ENCODE data around the gene MX1.
A peak's percentile ranks its signal among the peaks of the same experiment; 100 is the strongest.
"Not testable (repeated sequence)": the region's sequence is repeated elsewhere in the genome, so short reads cannot be mapped to it uniquely, and the experiment has no call there.

The MX1 gene

GRCh38 chr21:41407541-41408460 lies 18.2 kb upstream of the MX1 start:
- DNase-seq (ENCODE audit: low spot score) (no peak), FAIRE-seq (no peak)

GRCh38 chr21:41410361-41410760 lies 15.7 kb upstream of the MX1 start:
- DNase-seq (ENCODE audit: low spot score): no peak
- FAIRE-seq: no peak

GRCh38 chr21:41410767-41411448 lies 15.1 kb upstream of the MX1 start:
- DNase-seq (ENCODE audit: low spot score) (no peak), FAIRE-seq (no peak)

- no peak for FAIRE-seq
- no peak for DNase-seq (ENCODE audit: low spot score)
Measured at GRCh38 chr21:41411449-41412089, 14.5 kb upstream of the MX1 start.

- FAIRE-seq; DNase-seq (ENCODE audit: low spot score): not testable (repeated sequence)
Measured at GRCh38 chr21:41417505-41417904, 8.5 kb upstream of the MX1 start.

- no peak for DNase-seq (ENCODE audit: low spot score)
- no peak for FAIRE-seq
Measured at GRCh38 chr21:41418393-41418792, 7.6 kb upstream of the MX1 start.

GRCh38 chr21:41418956-41419680 lies 6.9 kb upstream of the MX1 start:
- no peak for DNase-seq (ENCODE audit: low spot score)
- no peak for FAIRE-seq

- DNase-seq (ENCODE audit: low spot score) (peak; percentile 71), FAIRE-seq (peak; percentile 71)
Measured at GRCh38 chr21:41419921-41420862, 5.8 kb upstream of the MX1 start.

GRCh38 chr21:41420998-41421397 lies 5.0 kb upstream of the MX1 start:
- not testable (repeated sequence) for FAIRE-seq; DNase-seq (ENCODE audit: low spot score)

- FAIRE-seq (no peak), DNase-seq (ENCODE audit: low spot score) (no peak)
Measured at GRCh38 chr21:41422546-41423304, 3.3 kb upstream of the MX1 start.

- not testable (repeated sequence) for FAIRE-seq; DNase-seq (ENCODE audit: low spot score)
Measured at GRCh38 chr21:41423305-41423636, 2.8 kb upstream of the MX1 start.

- FAIRE-seq: no peak
- DNase-seq (ENCODE audit: low spot score): no peak
Measured at GRCh38 chr21:41425588-41425953, 468 bp upstream of the MX1 start.

- no peak for FAIRE-seq
- DNase-seq (ENCODE audit: low spot score): no peak
Measured at GRCh38 chr21:41426676-41427404, 801 bp downstream of the MX1 start.

- FAIRE-seq (no peak), DNase-seq (ENCODE audit: low spot score) (no peak)
Measured at GRCh38 chr21:41427556-41427955, 1.5 kb downstream of the MX1 start.

GRCh38 chr21:41428311-41428710 lies 2.3 kb downstream of the MX1 start:
- DNase-seq (ENCODE audit: low spot score): no peak
- no peak for FAIRE-seq

GRCh38 chr21:41428847-41429246 lies 2.8 kb downstream of the MX1 start:
- no peak for DNase-seq (ENCODE audit: low spot score)
- no peak for FAIRE-seq

- DNase-seq (ENCODE audit: low spot score): no peak
- no peak for FAIRE-seq
Measured at GRCh38 chr21:41429305-41429704, 3.3 kb downstream of the MX1 start.

- no peak for DNase-seq (ENCODE audit: low spot score)
- FAIRE-seq: no peak
Measured at GRCh38 chr21:41429925-41430491, 4.0 kb downstream of the MX1 start.

Measured in RCC 7860 (cell line).